Activated naive CD4-positive, alpha-beta T cell treated with anti-CD3 and anti-CD28 coated beads, Interleukin-2, amount 10 ng/mL, durations not matched to agents 7 days and 5 days (primary cell): Measurements from ENCODE around the gene IGF1R.
A peak's percentile ranks its signal among the peaks of the same experiment; 100 is the strongest.

Source experiments
- CTCF ChIA-PET: fragments of 350-600 bp; sonication (Branson Sonifier 250); formaldehyde crosslinking; loops from one replicate; lab custom pipeline; 2021; ENCODE audit warnings: antibody characterized with exemption; lab: Charles Lee
- DNase-seq: peaks from one replicate; pipeline ENCODE4 v3.0.0-alpha.2; 2020
- H3K27ac Mint-ChIP-seq: one replicate; pipeline ENCODE4 v1.8.0; 2021; ENCODE audit warnings: mild to moderate bottlenecking, moderate library complexity, mixed read lengths
- H3K27me3 Mint-ChIP-seq: one replicate; pipeline ENCODE4 v1.8.0; 2021; ENCODE audit warnings: mild to moderate bottlenecking, mixed read lengths
- H3K36me3 Mint-ChIP-seq: one replicate; pipeline ENCODE4 v1.8.0; 2021; ENCODE audit warnings: mixed read lengths
- H3K4me1 Mint-ChIP-seq: one replicate; pipeline ENCODE4 v1.8.0; 2021; ENCODE audit warnings: mixed read lengths
- H3K4me3 Mint-ChIP-seq: one replicate; pipeline ENCODE4 v1.8.0; 2021; ENCODE audit warnings: mild to moderate bottlenecking, moderate library complexity, mixed read lengths
- H3K9me3 Mint-ChIP-seq: one replicate; pipeline ENCODE4 v1.8.0; 2021; ENCODE audit warnings: mixed read lengths

The IGF1R gene

DNA sequence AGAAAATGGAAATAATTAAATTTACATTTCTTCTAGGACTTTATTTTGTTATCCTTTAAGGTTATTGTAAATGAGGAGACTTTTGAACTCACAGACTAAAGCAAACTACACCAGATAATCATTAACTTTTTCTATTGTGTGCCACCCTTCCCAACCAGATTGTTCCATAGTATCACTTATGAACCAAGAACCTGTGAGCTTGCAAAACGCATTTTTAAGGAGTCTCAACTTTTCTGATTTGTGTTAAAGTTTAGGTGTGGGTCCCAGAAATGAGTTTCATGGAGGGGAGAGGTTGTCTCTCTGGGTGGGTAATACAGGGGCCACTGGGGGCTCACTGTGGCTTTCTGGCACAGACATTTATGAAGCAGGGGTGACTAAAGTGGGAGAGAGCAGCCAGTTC lies 75.7 kb downstream of the IGF1R start:
- Mint-ChIP-seq H3K36me3 (peaks cover 3% of the 10 kb centered on the region), H3K4me1 (peaks cover 35% of the 10 kb centered on the region), H3K4me3 (no peak overlapping the region), H3K9me3 (no peaks in the 10 kb centered on the region), H3K27me3 (no peaks in the 10 kb centered on the region), H3K27ac (no peak overlapping the region)
- no peak for DNase-seq
- CTCF ChIA-PET: no interaction called here

GRCh38 chr15:98724494-98724893 lies 76.2 kb downstream of the IGF1R start:
- Mint-ChIP-seq H3K27ac (no peak overlapping the region), H3K4me3 (no peak overlapping the region), H3K36me3 (peaks cover 3% of the 10 kb centered on the region), H3K9me3 (no peaks in the 10 kb centered on the region), H3K27me3 (no peaks in the 10 kb centered on the region), H3K4me1 (peaks cover 35% of the 10 kb centered on the region)
- no peak for DNase-seq
- CTCF ChIA-PET: no interaction called here

GRCh38 chr15:98725874-98726273 lies 77.5 kb downstream of the IGF1R start:
- H3K4me1 Mint-ChIP-seq: peaks cover 23% of the 10 kb centered on the region
- CTCF ChIA-PET: no interaction called here
- H3K27ac Mint-ChIP-seq: no peak overlapping the region
- H3K27me3 Mint-ChIP-seq: no peaks in the 10 kb centered on the region
- H3K9me3 Mint-ChIP-seq: no peaks in the 10 kb centered on the region
- peaks cover 3% of the 10 kb centered on the region for H3K36me3 Mint-ChIP-seq
- no peak for DNase-seq
- no peak overlapping the region for H3K4me3 Mint-ChIP-seq

GRCh38 chr15:98727115-98728040 lies 79.0 kb downstream of the IGF1R start:
- peaks cover 3% of the 10 kb centered on the region for H3K36me3 Mint-ChIP-seq
- H3K4me1 Mint-ChIP-seq: peaks cover 11% of the 10 kb centered on the region
- no peaks in the 10 kb centered on the region for H3K9me3 Mint-ChIP-seq
- CTCF ChIA-PET: no interaction called here
- no peak overlapping the region for H3K4me3 Mint-ChIP-seq
- DNase-seq: no peak
- H3K27me3 Mint-ChIP-seq: no peaks in the 10 kb centered on the region
- peak overlapping the region; percentile 45 for H3K27ac Mint-ChIP-seq

- H3K9me3 Mint-ChIP-seq: no peaks in the 10 kb centered on the region
- peaks cover 3% of the 10 kb centered on the region for H3K36me3 Mint-ChIP-seq
- H3K4me1 Mint-ChIP-seq: peaks cover 11% of the 10 kb centered on the region
- H3K27me3 Mint-ChIP-seq: no peaks in the 10 kb centered on the region
- CTCF ChIA-PET: interaction anchor here (0.9 kb wide), 1 partner anchor 51 kb away, joined by 3 read pairs; no protein-coding TSS in a partner anchor
- DNase-seq: no peak
- H3K27ac Mint-ChIP-seq: no peak overlapping the region
- H3K4me3 Mint-ChIP-seq: no peak overlapping the region
Observed at GRCh38 chr15:98728082-98728810, 79.9 kb downstream of the IGF1R start.

- H3K4me1 Mint-ChIP-seq: peaks cover 11% of the 10 kb centered on the region
- no peaks in the 10 kb centered on the region for H3K27me3 Mint-ChIP-seq
- no peak overlapping the region for H3K27ac Mint-ChIP-seq
- H3K9me3 Mint-ChIP-seq: no peaks in the 10 kb centered on the region
- DNase-seq: no peak
- CTCF ChIA-PET: interaction anchor here (0.9 kb wide), 1 partner anchor 51 kb away, joined by 3 read pairs; no protein-coding TSS in a partner anchor
- peaks cover 3% of the 10 kb centered on the region for H3K36me3 Mint-ChIP-seq
- H3K4me3 Mint-ChIP-seq: no peak overlapping the region
Observed at GRCh38 chr15:98728811-98729160, 80.4 kb downstream of the IGF1R start.

GRCh38 chr15:98729446-98730042 lies 81.2 kb downstream of the IGF1R start:
- CTCF ChIA-PET: no interaction called here
- H3K9me3 Mint-ChIP-seq: no peaks in the 10 kb centered on the region
- no peak for DNase-seq
- H3K27ac Mint-ChIP-seq: no peak overlapping the region
- no peaks in the 10 kb centered on the region for H3K27me3 Mint-ChIP-seq
- peaks cover 12% of the 10 kb centered on the region for H3K4me1 Mint-ChIP-seq
- H3K36me3 Mint-ChIP-seq: peaks cover 3% of the 10 kb centered on the region
- H3K4me3 Mint-ChIP-seq: no peak overlapping the region

DNA sequence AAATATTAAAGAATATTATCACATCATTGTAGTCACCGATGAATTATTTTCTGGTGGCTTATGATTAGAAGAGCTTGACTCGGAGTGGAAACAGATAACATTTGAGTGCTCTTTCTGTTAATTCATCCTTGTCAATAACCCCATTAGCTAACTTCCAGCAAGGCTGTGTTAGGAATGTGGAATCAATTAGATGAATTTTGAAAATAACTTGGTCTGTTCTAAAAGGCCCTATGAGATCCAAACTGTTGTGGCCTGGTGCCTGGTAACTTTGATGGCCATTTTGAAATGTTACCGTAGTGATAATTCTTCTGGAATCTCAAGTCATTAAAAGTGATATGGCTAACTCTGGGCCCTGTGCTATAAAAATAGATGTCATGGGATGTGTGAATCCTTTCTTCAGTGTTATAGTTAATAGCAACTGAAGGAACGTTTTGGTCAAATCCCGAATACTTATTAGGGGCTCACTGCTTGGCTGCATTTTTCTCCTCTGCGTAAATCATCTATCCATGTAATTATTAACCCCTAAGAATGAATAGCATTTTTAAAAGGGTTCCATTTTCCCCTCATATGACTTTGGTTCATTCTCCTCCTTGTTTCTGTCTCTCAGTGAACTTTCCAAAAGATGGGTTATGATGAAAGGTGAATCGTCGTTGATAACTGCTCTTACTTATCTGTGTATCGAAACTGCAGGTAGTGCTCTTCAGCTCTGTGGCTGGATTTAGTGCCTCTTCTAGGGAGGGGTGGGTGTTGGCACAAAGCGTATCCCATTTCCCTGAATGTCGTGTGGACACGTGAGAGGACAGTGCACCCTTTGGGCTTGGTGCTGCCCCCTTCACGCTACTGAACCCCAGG lies 82.7 kb downstream of the IGF1R start:
- Mint-ChIP-seq H3K27ac (no peak overlapping the region), H3K4me3 (no peak overlapping the region), H3K36me3 (no peaks in the 10 kb centered on the region), H3K27me3 (no peaks in the 10 kb centered on the region), H3K4me1 (peaks cover 20% of the 10 kb centered on the region), H3K9me3 (no peaks in the 10 kb centered on the region)
- CTCF ChIA-PET: interaction anchor here (0.6 kb wide), 1 partner anchor 1187 kb away, joined by 3 read pairs; no protein-coding TSS in a partner anchor
- DNase-seq: no peak

DNA sequence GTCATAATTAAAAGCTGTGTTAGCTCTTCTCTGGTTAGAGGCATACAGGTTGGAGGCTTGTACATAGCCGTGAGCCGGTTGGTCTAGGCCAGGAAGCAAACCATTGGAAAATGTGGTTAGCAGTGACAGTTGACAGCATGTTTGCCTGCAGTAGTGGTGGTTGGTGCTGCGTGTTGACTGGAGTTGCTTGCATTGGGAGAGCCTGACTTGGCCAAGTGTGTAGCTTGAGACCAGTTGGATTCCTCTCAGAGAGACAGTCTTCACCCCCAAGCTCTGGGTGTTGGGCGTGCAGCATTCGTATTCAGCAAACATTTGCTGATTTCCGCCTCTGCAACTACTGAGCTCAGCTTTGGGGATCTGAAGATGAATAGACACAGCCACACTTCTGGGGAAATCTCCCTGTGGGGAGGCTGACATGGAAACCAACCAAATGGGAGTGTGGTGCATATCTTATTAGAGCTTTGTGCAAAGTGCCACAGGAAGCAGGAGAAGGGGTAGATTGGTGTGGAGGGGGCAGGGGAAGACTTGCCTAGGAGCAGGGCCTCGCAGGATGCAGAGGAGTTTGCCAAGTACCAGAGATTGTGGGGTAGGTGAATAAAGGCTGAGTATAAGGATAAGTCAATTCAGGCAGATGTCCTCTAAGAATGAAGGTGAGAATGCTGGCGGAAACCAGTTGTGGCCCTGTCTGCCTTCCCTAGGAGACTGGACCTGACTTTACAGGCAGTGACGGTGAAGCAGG lies 83.5 kb downstream of the IGF1R start:
- no peak overlapping the region for H3K4me3 Mint-ChIP-seq
- H3K9me3 Mint-ChIP-seq: no peaks in the 10 kb centered on the region
- H3K36me3 Mint-ChIP-seq: no peaks in the 10 kb centered on the region
- no peaks in the 10 kb centered on the region for H3K27me3 Mint-ChIP-seq
- H3K4me1 Mint-ChIP-seq: peaks cover 15% of the 10 kb centered on the region
- no peak overlapping the region for H3K27ac Mint-ChIP-seq
- CTCF ChIA-PET: interaction anchor here (0.8 kb wide), 1 partner anchor 150 kb away, joined by 3 read pairs; no protein-coding TSS in a partner anchor
- DNase-seq: no peak

DNA sequence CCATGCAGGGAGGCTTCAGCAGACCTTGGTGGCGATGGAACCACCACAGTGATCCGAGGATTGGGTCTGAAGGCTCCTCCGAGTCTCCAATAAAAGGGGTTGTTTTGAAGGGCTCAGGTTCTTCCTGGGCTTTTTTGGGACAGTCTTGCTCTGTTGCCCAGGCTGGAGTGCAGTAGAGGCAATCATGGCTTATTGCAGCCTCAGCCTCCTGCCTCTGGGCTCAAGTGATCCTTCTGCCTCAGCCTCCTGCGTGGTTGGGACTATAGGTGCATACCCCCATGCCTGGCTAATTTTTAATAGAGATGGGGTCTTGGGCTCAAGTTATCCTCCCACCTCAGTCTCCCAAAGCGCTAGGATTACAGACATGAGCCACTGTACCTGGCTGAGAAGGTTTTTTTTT lies 84.8 kb downstream of the IGF1R start:
- no peak for DNase-seq
- Mint-ChIP-seq H3K9me3 (no peaks in the 10 kb centered on the region), H3K36me3 (no peaks in the 10 kb centered on the region), H3K4me1 (peaks cover 13% of the 10 kb centered on the region), H3K27ac (no peak overlapping the region), H3K4me3 (no peak overlapping the region), H3K27me3 (no peaks in the 10 kb centered on the region)
- CTCF ChIA-PET: no interaction called here

- H3K27ac Mint-ChIP-seq: no peak overlapping the region
- no peaks in the 10 kb centered on the region for H3K27me3 Mint-ChIP-seq
- H3K4me3 Mint-ChIP-seq: no peak overlapping the region
- peaks cover 26% of the 10 kb centered on the region for H3K4me1 Mint-ChIP-seq
- peaks cover 2% of the 10 kb centered on the region for H3K36me3 Mint-ChIP-seq
- CTCF ChIA-PET: no interaction called here
- no peak for DNase-seq
- H3K9me3 Mint-ChIP-seq: peaks cover 2% of the 10 kb centered on the region
Observed at GRCh38 chr15:98734466-98735199, 86.3 kb downstream of the IGF1R start.

DNA sequence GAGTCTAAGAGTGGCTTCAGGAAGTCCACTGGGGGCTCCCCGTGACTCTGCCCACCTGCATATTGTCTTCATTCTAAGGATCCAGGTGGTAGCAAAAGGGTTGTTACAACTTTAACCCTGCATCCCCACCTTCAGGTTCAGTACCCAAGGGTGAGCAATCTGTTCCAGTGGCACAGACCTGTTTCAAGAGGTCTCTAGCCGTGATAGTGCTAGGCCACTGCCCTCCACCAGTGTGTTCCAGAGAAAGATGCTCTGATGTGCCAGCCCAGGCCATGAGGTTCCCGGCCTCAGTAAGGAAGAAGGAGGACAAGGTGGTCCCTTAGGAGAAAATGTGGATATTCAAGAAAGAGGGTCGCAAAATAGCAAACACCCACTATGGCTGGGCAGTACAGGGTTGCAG lies 87.0 kb downstream of the IGF1R start:
- CTCF ChIA-PET: no interaction called here
- Mint-ChIP-seq H3K27ac (no peak overlapping the region), H3K27me3 (no peaks in the 10 kb centered on the region), H3K9me3 (peaks cover 2% of the 10 kb centered on the region), H3K36me3 (peaks cover 2% of the 10 kb centered on the region), H3K4me3 (no peak overlapping the region), H3K4me1 (peaks cover 33% of the 10 kb centered on the region)
- no peak for DNase-seq
